ENCODE measurements around the gene GNAQ. TPM values are rescaled to one million over a fixed set of nuclear protein-coding genes. Genes with fewer than 3 reads are reported as not detected.

GNAQ gene
- total and polyA plus RNA-seq, 4 donors: 6.8 to 19.6 (median 12.6) TPM

DNA sequence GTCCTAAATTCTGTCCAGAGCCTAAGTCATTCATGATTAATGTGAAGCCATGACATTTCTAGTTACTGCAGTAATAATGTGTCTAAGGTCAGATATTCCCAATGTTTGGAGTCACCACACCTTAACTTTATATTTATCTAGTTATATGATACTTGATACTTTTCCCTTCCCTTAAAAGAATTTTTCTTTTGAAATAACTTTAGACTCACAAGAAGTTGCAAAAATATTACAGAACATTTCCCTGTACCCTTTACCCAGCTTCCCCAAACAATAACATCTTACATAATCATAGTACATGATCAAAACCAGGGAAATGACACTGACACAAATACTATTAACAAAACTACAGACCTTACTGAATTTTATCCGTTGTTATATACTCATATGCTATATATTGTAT lies 233.5 kb downstream of the GNAQ start:
- peaks cover 0 to 8% (median 0%) of the 10 kb centered on the region in 4 donors for H3K36me3 ChIP-seq (ENCODE audit: control insufficient read depth in 4 of 4, insufficient read depth in 3 of 4, low read depth in 1 of 4, low read length in 3 of 4)
- H3K9me3 ChIP-seq (ENCODE audit: control insufficient read depth in 4 of 4, low read length in 3 of 4): no peaks in the 10 kb centered on the region
- no peak overlapping the region for H3K9ac ChIP-seq (ENCODE audit: low read depth in 1 of 2, low read length in 2 of 2)
- no peaks in the 10 kb centered on the region for H3K27me3 ChIP-seq (ENCODE audit: control insufficient read depth in 4 of 4, insufficient read depth in 4 of 4, low read length in 3 of 4)
- no peak for DNase-seq (ENCODE audit: low spot score)
- H3K4me1 ChIP-seq (ENCODE audit: control insufficient read depth in 4 of 4, insufficient read depth in 4 of 4, low read length in 3 of 4): no peaks in the 10 kb centered on the region
- H3K4me3 ChIP-seq (ENCODE audit: low read depth in 1 of 3, low read length in 3 of 3): no peak overlapping the region
- TF ChIP-seq, protein P1, sequence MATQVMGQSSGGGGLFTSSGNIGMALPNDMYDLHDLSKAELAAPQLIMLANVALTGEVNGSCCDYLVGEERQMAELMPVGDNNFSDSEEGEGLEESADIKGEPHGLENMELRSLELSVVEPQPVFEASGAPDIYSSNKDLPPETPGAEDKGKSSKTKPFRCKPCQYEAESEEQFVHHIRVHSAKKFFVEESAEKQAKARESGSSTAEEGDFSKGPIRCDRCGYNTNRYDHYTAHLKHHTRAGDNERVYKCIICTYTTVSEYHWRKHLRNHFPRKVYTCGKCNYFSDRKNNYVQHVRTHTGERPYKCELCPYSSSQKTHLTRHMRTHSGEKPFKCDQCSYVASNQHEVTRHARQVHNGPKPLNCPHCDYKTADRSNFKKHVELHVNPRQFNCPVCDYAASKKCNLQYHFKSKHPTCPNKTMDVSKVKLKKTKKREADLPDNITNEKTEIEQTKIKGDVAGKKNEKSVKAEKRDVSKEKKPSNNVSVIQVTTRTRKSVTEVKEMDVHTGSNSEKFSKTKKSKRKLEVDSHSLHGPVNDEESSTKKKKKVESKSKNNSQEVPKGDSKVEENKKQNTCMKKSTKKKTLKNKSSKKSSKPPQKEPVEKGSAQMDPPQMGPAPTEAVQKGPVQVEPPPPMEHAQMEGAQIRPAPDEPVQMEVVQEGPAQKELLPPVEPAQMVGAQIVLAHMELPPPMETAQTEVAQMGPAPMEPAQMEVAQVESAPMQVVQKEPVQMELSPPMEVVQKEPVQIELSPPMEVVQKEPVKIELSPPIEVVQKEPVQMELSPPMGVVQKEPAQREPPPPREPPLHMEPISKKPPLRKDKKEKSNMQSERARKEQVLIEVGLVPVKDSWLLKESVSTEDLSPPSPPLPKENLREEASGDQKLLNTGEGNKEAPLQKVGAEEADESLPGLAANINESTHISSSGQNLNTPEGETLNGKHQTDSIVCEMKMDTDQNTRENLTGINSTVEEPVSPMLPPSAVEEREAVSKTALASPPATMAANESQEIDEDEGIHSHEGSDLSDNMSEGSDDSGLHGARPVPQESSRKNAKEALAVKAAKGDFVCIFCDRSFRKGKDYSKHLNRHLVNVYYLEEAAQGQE (IDR thresholded peaks at IDR 0.05): no peak
- TF ChIP-seq, protein P2, sequence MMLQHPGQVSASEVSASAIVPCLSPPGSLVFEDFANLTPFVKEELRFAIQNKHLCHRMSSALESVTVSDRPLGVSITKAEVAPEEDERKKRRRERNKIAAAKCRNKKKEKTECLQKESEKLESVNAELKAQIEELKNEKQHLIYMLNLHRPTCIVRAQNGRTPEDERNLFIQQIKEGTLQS (IDR thresholded peaks at IDR 0.05): no peak
- TF ChIP-seq RXRA (IDR thresholded peaks at IDR 0.05) (no peak), HNF4A (conservative IDR thresholded peaks at IDR 0.05) (no peak), FOXA2 (IDR thresholded peaks at IDR 0.05) (no peak), RAD21 (IDR thresholded peaks at IDR 0.05) (no peak), FOXA1 (IDR thresholded peaks at IDR 0.05) (no peak), EGR1 (IDR thresholded peaks at IDR 0.05; ENCODE audit: low read depth in 2 of 2) (no peak), GABPA (IDR thresholded peaks at IDR 0.05 in 1 of 2, conservative IDR thresholded peaks at IDR 0.05 in 1 of 2) (no peak), TAF1 (conservative IDR thresholded peaks at IDR 0.05) (no peak)
- TF ChIP-seq, protein P3, sequence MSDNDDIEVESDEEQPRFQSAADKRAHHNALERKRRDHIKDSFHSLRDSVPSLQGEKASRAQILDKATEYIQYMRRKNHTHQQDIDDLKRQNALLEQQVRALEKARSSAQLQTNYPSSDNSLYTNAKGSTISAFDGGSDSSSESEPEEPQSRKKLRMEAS (IDR thresholded peaks at IDR 0.05): no peak
- TF ChIP-seq, protein P4, sequence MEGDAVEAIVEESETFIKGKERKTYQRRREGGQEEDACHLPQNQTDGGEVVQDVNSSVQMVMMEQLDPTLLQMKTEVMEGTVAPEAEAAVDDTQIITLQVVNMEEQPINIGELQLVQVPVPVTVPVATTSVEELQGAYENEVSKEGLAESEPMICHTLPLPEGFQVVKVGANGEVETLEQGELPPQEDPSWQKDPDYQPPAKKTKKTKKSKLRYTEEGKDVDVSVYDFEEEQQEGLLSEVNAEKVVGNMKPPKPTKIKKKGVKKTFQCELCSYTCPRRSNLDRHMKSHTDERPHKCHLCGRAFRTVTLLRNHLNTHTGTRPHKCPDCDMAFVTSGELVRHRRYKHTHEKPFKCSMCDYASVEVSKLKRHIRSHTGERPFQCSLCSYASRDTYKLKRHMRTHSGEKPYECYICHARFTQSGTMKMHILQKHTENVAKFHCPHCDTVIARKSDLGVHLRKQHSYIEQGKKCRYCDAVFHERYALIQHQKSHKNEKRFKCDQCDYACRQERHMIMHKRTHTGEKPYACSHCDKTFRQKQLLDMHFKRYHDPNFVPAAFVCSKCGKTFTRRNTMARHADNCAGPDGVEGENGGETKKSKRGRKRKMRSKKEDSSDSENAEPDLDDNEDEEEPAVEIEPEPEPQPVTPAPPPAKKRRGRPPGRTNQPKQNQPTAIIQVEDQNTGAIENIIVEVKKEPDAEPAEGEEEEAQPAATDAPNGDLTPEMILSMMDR (IDR thresholded peaks at IDR 0.05; ENCODE audit: low read depth, low read length, missing input control): no peak
- no peak overlapping the region for H3K27ac ChIP-seq (ENCODE audit: low read depth in 1 of 2, low read length in 2 of 2)
- WGBS: 85% methylated on average over 1 of the region's 1 CpG

DNA sequence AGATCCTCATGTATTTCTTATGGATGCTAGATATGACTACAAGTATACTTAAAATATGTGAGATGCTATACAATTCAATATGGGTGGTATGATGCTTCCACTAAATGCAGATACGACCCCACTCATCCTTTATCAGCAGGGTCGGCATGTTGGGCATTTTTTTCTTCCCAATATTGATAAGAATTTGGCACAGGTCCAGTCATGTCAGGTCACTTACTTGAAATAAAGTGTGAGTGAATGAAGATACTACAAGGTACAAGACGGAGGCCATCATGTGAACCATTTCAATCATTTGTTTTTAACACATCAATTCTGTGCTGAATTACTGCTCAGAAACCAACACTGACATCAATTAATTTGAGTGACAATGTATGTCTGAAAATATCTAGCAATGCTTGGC lies 236.6 kb downstream of the GNAQ start:
- H3K27ac ChIP-seq (ENCODE audit: low read depth in 1 of 2, low read length in 2 of 2): no peak overlapping the region
- 83% methylated on average over 3 of the region's 3 CpGs for WGBS
- TF ChIP-seq EGR1 (IDR thresholded peaks at IDR 0.05; ENCODE audit: low read depth in 2 of 2) (no peak), RAD21 (IDR thresholded peaks at IDR 0.05) (no peak), NR2F2 (IDR thresholded peaks at IDR 0.05) (no peak), FOXA1 (IDR thresholded peaks at IDR 0.05) (no peak), SP1 (IDR thresholded peaks at IDR 0.05) (no peak), TAF1 (conservative IDR thresholded peaks at IDR 0.05) (no peak), GABPA (IDR thresholded peaks at IDR 0.05 in 1 of 2, conservative IDR thresholded peaks at IDR 0.05 in 1 of 2) (no peak), JUND (IDR thresholded peaks at IDR 0.05) (no peak), HNF4G (IDR thresholded peaks at IDR 0.05) (no peak)
- TF ChIP-seq, protein P3 (IDR thresholded peaks at IDR 0.05): no peak
- TF ChIP-seq, protein P2 (IDR thresholded peaks at IDR 0.05): no peak
- TF ChIP-seq, protein P4 (IDR thresholded peaks at IDR 0.05; ENCODE audit: low read depth, low read length, missing input control): no peak
- TF ChIP-seq, protein P1 (IDR thresholded peaks at IDR 0.05): no peak

More for the DNA sequence above, 236.6 kb downstream of the GNAQ start:
- DNase-seq (ENCODE audit: low spot score): no peak
- Histone ChIP-seq H3K4me3 (ENCODE audit: low read depth in 1 of 3, low read length in 3 of 3) (no peak overlapping the region), H3K4me1 (ENCODE audit: control insufficient read depth in 4 of 4, insufficient read depth in 4 of 4, low read length in 3 of 4) (peaks cover 0 to 7% (median 0%) of the 10 kb centered on the region in 4 donors), H3K9ac (ENCODE audit: low read depth in 1 of 2, low read length in 2 of 2) (no peak overlapping the region), H3K27me3 (ENCODE audit: control insufficient read depth in 4 of 4, insufficient read depth in 4 of 4, low read length in 3 of 4) (no peaks in the 10 kb centered on the region), H3K9me3 (ENCODE audit: control insufficient read depth in 4 of 4, low read length in 3 of 4) (no peaks in the 10 kb centered on the region), H3K36me3 (ENCODE audit: control insufficient read depth in 4 of 4, insufficient read depth in 3 of 4, low read depth in 1 of 4, low read length in 3 of 4) (peaks cover 0 to 11% (median 0%) of the 10 kb centered on the region in 4 donors)
